Thyroid gland (tissue), 4 donors: Measurements from ENCODE around the gene RSU1. TPM values are rescaled to one million over a fixed set of nuclear protein-coding genes. Genes with fewer than 3 reads are reported as not detected.
"Not testable (repeated sequence)": the region's sequence is repeated elsewhere in the genome, so short reads cannot be mapped to it uniquely, and the experiment has no call there.

ENCODE experiments used
- DNase-seq, 2 donors: peaks; one replicate each; pipeline ENCODE4 v3.0.0-alpha.2; 2019
- H3K27ac ChIP-seq, 3 donors: fragments of 200-600 bp; sonication (generic); 1 replicate in 2 of 3; 2 replicates in 1 of 3; pipeline ENCODE4 v1.5.1; 2016 to 2019; ENCODE audit warnings: mild to moderate bottlenecking in 1 of 3, moderate library complexity in 1 of 3
- H3K27me3 ChIP-seq: fragments of 200-600 bp; sonication (generic); one replicate; pipeline ENCODE4 v1.5.1; 2019
- H3K36me3 ChIP-seq, 2 donors: fragments of 200-600 bp; sonication (generic); one replicate each; pipeline ENCODE4 v1.5.1; 2016 to 2019
- H3K4me1 ChIP-seq, 2 donors: fragments of 200-600 bp; sonication (generic); one replicate each; pipeline ENCODE4 v1.5.1; 2017 to 2019
- H3K4me3 ChIP-seq, 3 donors: fragments of 200-600 bp; sonication (generic); replicated peaks in 1 of 3; 1 replicate in 2 of 3; 2 replicates in 1 of 3; pipeline ENCODE4 v1.5.1; 2016; ENCODE audit warnings: mild to moderate bottlenecking in 1 of 3
- H3K9me3 ChIP-seq: fragments of 200-600 bp; sonication (generic); one replicate; pipeline ENCODE4 v1.5.1; 2017
- CTCF ChIP-seq, 6 experiments: fragments of 200-600 bp in 3 of 6; fragments of 450-650 bp in 3 of 6; sonication (generic) in 3 of 6; IDR thresholded peaks; one replicate each; pipeline ENCODE4 v1.5.1; 2016 to 2019; ENCODE audit warnings: antibody characterized with exemption in 6 of 6, mild to moderate bottlenecking in 2 of 6, inconsistent platforms in 1 of 6, moderate library complexity in 1 of 6
- POLR2A ChIP-seq, 2 donors: fragments of 450-650 bp; IDR thresholded peaks; one replicate each; pipeline ENCODE4 v1.6.1; 2017; ENCODE audit warnings: antibody characterized with exemption in 2 of 2, mild to moderate bottlenecking in 2 of 2, moderate library complexity in 1 of 2
- WGBS, 2 donors: methylation state at CpG; one replicate each; pipeline ENCODE4 v1.1.5; 2017; 5-methylcytosine and 5-hydroxymethylcytosine counted together
- intact Hi-C: fragments of 100-400 bp; cut with DNase I; formaldehyde crosslinking; loops from one replicate; pipeline ENCODE4 v1.15.1; 2023
- total RNA-seq, 4 donors: library from RNA; depleted of rRNA; stranded (reverse); fragments of >200 nt; gene quantifications; one replicate each; pipeline ENCODE4 v1.2.3, GENCODE V29; 2016

Gene RSU1
- total RNA-seq, 4 donors from 2014 or later: 43.5 to 63.0 (median 50.7) TPM

GRCh38 chr10:16843252-16843870 lies 26.1 kb upstream of the RSU1 start:
- TF ChIP-seq POLR2A (IDR thresholded peaks at IDR 0.05) (no peak), CTCF (IDR thresholded peaks at IDR 0.05) (peak; percentile 19 to 86 (median 54))
- no peak for DNase-seq
- Histone ChIP-seq H3K27me3 (no peaks in the 10 kb centered on the region), H3K4me1 (peaks cover 4 to 7% of the 10 kb centered on the region in 2 donors), H3K4me3 (no peak overlapping the region), H3K36me3 (no peaks in the 10 kb centered on the region), H3K9me3 (no peaks in the 10 kb centered on the region), H3K27ac (no peak overlapping the region)
- WGBS, 2 donors: 0 to 3% methylated on average over 1 of the region's 1 CpG
- intact Hi-C loops: loop anchor here (5.0 kb wide), 1 partner anchor 414 kb away; no protein-coding TSS in a partner anchor

GRCh38 chr10:16835228-16835627 lies 18.0 kb upstream of the RSU1 start:
- intact Hi-C loops: no loop called here
- Histone ChIP-seq H3K36me3 (no peaks in the 10 kb centered on the region), H3K4me1 (no peaks in the 10 kb centered on the region), H3K27me3 (no peaks in the 10 kb centered on the region), H3K9me3 (no peaks in the 10 kb centered on the region), H3K4me3 (no peak overlapping the region), H3K27ac (no peak overlapping the region)
- no peak for TF ChIP-seq CTCF (IDR thresholded peaks at IDR 0.05)
- no peak for TF ChIP-seq POLR2A (IDR thresholded peaks at IDR 0.05)
- no peak for DNase-seq
- WGBS, 2 donors: 84% methylated on average over 8 of the region's 8 CpGs

GRCh38 chr10:16832351-16833080 lies 15.3 kb upstream of the RSU1 start:
- intact Hi-C loops: loop anchor here (5.0 kb wide), 1 partner anchor 600 kb away; no protein-coding TSS in a partner anchor
- H3K4me1 ChIP-seq: no peaks in the 10 kb centered on the region
- no peaks in the 10 kb centered on the region for H3K27me3 ChIP-seq
- TF ChIP-seq CTCF (IDR thresholded peaks at IDR 0.05) (no peak), POLR2A (IDR thresholded peaks at IDR 0.05) (no peak)
- no peaks in the 10 kb centered on the region for H3K9me3 ChIP-seq
- H3K27ac ChIP-seq: peak overlapping the region; percentile 28 to 50 (median 40)
- DNase-seq: peak in 1 of 2 donors; percentile 9
- H3K36me3 ChIP-seq: no peaks in the 10 kb centered on the region
- 63 to 67% methylated on average over 11 of the region's 11 CpGs for WGBS, 2 donors
- H3K4me3 ChIP-seq: no peak overlapping the region

- WGBS, 2 donors: 27 to 28% methylated on average over 9 of the region's 9 CpGs
- intact Hi-C loops: no loop called here
- Histone ChIP-seq H3K9me3 (no peaks in the 10 kb centered on the region), H3K27ac (peak overlapping the region in 2 of 3 donors; percentile 42 to 62), H3K4me1 (no peaks in the 10 kb centered on the region), H3K27me3 (no peaks in the 10 kb centered on the region), H3K4me3 (no peak overlapping the region), H3K36me3 (no peaks in the 10 kb centered on the region)
- DNase-seq: peak; percentile 54 to 64
- no peak for TF ChIP-seq CTCF (IDR thresholded peaks at IDR 0.05)
- no peak for TF ChIP-seq POLR2A (IDR thresholded peaks at IDR 0.05)
Observed at GRCh38 chr10:16828701-16829175, 11.5 kb upstream of the RSU1 start.

GRCh38 chr10:16828114-16828568 lies 10.9 kb upstream of the RSU1 start:
- H3K4me3 ChIP-seq: no peak overlapping the region
- DNase-seq: peak; percentile 50 to 67
- intact Hi-C loops: no loop called here

GRCh38 chr10:16827474-16827873 lies 10.2 kb upstream of the RSU1 start:
- peak overlapping the region in 2 of 3 donors; percentile 11 to 25 for H3K27ac ChIP-seq
- H3K4me3 ChIP-seq, intact Hi-C loops: not testable (repeated sequence)

More at GRCh38 chr10:16828114-16828568, 10.9 kb upstream of the RSU1 start:
- Histone ChIP-seq H3K9me3 (no peaks in the 10 kb centered on the region), H3K27ac (peak overlapping the region in 2 of 3 donors; percentile 42 to 62), H3K36me3 (no peaks in the 10 kb centered on the region), H3K27me3 (no peaks in the 10 kb centered on the region), H3K4me1 (no peaks in the 10 kb centered on the region)
- WGBS, 2 donors: 10 to 14% methylated on average over 11 of the region's 11 CpGs
- no peak for TF ChIP-seq POLR2A (IDR thresholded peaks at IDR 0.05)
- TF ChIP-seq CTCF (IDR thresholded peaks at IDR 0.05): peak; percentile 40 to 67 (median 58)

More at GRCh38 chr10:16827474-16827873, 10.2 kb upstream of the RSU1 start:
- not testable (repeated sequence) for H3K27me3 ChIP-seq, H3K4me1 ChIP-seq, H3K36me3 ChIP-seq, H3K9me3 ChIP-seq
- DNase-seq: peak; percentile 34 to 46
- WGBS, 2 donors: 24 to 48% methylated on average over 8 of the region's 8 CpGs
